Measurements from ENCODE around the gene ZNF385B.

DNA sequence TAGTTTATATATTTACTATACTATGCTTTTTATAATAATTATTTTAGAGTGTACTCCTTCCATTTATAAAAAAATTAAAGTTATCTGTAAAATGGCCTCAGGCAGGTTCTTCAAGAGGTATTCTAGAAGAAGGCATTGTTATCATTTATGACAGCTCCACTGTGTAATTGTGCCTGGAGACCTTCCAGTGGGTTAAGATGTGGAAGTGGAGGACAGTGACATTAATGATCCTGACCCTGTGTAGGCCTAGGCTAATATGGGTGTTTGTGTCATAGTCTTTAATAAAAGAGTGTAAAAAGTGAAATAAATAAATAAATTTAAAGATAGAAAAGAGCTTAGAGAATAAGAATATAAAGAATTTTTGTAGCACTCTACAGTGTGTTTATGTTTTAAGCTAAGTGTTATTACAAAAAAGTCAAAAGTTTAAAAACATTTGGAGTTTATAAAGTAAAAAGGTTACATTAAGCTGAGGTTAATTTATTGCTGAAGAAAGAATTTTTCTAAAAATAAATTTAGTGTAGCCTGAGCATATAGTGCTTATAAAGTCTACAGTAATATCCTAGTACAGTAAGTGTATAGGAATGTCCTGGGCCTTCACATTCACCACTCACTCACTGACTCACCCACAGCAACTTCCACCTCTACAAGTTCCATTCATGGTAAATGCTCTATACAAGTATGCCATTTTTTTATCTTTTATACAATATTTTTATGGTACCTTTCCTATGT lies 406.8 kb downstream of the ZNF385B start:
- TF ChIP-seq, protein P1, sequence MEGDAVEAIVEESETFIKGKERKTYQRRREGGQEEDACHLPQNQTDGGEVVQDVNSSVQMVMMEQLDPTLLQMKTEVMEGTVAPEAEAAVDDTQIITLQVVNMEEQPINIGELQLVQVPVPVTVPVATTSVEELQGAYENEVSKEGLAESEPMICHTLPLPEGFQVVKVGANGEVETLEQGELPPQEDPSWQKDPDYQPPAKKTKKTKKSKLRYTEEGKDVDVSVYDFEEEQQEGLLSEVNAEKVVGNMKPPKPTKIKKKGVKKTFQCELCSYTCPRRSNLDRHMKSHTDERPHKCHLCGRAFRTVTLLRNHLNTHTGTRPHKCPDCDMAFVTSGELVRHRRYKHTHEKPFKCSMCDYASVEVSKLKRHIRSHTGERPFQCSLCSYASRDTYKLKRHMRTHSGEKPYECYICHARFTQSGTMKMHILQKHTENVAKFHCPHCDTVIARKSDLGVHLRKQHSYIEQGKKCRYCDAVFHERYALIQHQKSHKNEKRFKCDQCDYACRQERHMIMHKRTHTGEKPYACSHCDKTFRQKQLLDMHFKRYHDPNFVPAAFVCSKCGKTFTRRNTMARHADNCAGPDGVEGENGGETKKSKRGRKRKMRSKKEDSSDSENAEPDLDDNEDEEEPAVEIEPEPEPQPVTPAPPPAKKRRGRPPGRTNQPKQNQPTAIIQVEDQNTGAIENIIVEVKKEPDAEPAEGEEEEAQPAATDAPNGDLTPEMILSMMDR (IDR thresholded peaks at IDR 0.05), result no peak
- no peak for TF ChIP-seq POLR2A (IDR thresholded peaks at IDR 0.05)

Measured in body of pancreas (tissue), 4 donors.